HepG2 (cell line): ENCODE measurements around the gene GBX1.

Source experiments
- CTCF ChIP-seq: sonication (generic); formaldehyde crosslinking; IDR thresholded peaks from 2 replicates; pipeline ENCODE4 v1.5.0; 2020; ENCODE audit warnings: mild to moderate bottlenecking, missing genetic modification reagents, moderate library complexity
- KDM5B ChIP-seq: sonication (generic); formaldehyde crosslinking; IDR thresholded peaks from 2 replicates; pipeline ENCODE4 v1.4.0; 2020; ENCODE audit warnings: missing genetic modification reagents, mild to moderate bottlenecking, borderline replicate concordance

- TF ChIP-seq KDM5B (CRISPR knock-in tag) (no peak), CTCF (no peak)
Measured at GRCh38 chr7:151099486-151100211, 67.8 kb downstream of the GBX1 start.
